HG03159 (cell line): ENCODE measurements around the gene FFAR1.

Experiments used
- ATAC-seq: cut with Tn5 transposase; IDR thresholded peaks from one replicate; pipeline ENCODE4 v1.9.1; 2021; ENCODE audit warnings: mild to moderate bottlenecking, moderate library complexity; ENCODE audit not compliant: unreplicated experiment

The FFAR1 gene

DNA sequence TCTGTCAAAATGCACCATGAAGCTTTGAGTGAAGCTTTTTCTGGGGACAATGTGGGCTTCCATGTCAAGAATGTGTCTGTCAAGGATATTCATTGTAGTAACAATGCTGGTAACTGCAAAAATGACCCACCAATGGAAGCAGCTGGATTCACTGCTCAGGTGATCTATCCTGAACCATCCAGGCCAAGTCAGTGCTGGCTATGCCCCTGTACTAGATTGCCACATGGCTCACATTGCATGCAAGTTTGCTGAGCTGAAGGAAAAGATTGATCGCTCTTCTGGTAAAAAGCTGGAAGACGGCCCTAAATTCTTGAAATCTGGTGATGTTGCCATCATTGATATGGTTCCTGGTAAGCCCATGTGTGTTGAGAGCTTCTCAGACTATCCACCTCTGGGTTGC is 35.8 kb downstream of the FFAR1 start:
- ATAC-seq = no peak

DNA sequence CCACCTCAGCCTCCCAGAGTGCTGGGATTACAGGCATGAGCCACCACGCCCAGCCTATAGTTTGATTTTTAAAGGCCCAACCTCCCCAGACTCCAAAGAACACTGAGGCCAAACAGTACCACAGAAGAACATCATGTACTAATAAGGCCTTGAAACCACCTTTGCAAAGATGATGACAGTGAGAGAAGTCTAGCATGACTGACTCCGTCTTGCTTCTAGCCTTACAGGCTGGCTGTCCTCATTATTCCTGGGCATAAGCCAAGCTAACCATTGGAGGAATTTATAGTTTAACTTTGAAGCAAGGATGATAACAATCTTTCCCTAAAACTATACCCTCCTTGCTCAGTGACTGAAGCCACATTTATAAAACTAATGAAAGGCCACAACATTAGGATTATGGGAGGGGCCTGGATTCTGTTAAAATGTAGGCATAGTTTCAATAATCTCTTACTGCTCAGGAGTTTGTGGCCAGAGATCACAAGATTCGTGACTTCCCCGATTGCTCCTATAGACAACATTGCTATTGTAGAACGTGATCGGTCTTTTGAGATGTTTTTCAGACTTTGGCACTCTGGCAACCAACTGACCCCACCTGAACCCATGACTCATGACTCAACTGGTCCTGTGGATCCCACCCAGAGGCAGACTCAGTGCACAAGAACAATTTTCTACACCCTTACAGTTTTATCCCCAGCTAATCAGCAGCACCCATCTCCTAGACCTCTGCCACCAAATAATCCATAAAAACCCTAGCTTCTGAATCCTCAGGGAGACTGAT is 40.8 kb downstream of the FFAR1 start:
- no peak for ATAC-seq

DNA sequence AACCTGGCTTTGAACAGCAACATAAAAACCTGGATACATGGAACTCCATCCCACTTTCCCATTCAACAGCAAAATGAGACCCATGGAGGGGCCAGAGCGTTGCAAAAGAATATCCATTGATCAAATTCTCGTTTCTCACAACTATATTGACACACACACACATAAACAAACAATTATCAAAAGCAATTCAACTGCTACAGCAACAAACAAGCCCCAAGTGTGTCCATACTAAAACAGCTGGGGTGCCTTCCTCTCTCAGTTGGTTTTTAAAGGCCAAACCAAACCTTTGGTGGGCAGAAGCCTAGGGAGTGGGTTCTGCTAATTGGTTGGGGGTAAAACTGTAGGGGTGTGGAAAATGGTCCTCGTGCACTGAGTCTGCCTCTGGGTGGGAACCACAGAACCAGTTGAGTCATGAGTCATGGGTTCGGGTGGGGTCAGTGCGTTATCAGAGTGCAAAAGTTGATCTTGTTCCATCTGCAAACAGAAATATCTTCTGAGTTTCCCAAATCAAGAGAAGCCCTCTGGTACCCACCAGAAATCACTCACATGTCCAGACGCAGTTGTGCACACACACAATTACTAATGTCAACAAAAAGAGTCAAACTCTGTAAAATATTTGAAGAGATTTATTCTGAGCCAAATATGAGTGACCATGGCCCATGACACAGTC is 41.6 kb downstream of the FFAR1 start:
- no peak for ATAC-seq

DNA sequence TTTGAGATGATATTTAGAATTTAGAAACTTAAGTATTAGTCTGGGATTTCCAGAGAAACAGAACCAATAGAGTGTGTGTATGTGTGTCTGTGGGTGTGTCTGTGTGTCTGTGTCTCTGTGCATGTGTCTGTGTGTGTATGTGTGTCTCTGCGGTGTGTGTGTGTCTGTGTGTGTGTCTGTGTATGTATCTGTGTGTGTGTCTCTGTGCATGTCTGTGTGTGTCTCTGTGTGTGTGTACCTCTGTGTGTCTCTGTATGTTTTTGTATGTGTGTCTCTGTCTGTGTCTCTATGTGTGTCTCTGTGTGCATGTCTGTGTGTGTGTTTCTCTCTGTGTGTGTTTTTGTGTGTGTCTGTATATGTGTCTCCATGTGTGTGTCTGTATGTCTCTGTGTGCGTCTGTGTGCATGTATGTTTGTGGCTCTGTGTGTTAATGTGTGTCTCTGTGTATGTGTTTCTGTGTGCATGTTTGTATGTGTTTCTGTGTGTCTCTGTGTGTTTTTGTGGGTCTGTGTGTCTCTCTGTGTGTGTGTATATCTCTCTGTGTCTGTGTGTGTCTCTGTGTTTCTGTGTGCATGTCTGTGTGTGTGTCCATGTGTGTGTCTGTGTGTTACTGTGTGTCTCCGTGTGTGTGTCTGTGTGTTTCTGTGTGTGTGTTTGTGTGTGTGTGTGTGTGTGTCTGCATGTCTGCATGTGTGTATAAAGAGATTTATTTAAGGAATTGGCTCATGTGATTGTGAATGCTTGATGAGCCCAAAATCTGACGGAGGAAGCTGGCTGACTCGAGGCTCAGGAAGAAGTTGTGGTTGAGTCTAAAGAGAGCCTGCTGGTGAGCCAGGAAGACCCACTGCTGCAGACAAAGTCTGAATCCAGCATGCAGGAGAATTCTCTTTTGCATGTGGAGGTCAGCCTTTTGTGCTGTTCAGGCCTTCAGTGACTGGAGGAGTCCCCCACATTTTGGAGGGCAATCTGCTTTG is 45.3 kb downstream of the FFAR1 start:
- no peak for ATAC-seq

DNA sequence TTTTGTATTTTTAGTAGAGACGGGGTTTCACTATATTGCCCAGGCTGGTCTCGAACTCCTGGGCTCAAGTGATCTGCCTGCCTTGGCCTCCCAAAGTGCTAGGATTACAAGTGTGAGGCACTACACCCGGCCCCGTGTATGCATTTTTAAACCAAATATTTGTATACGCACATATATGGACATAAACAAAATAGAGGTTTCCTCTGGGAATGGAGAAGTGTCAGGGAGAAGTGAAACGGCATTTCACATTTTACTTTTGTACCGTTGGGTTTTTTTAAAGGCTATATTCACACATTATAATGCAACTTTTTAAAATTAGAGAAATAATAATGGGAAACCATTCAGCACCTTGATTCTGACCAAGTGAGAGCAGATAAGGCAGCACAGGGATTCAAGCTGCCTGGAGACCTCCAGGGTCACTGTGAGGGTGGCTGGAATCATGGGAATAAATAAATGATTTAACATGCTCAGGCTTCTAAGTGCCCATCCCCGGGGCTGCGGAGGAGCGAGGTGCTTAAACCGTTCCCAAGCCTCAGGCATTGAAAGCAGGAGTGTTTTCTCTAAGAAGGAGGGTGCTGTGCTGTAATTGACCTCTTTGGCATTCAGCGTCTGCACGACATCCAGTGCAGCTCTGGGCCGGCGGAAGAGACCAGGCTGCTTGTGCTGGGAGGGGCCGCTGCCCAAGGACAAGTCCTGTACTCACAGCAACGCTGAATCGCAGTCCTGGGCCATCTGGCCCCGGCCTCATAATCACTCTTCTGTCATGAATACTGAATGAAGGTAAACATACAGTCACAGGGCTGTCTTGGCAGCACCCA is 47.9 kb downstream of the FFAR1 start:
- ATAC-seq = no peak

DNA sequence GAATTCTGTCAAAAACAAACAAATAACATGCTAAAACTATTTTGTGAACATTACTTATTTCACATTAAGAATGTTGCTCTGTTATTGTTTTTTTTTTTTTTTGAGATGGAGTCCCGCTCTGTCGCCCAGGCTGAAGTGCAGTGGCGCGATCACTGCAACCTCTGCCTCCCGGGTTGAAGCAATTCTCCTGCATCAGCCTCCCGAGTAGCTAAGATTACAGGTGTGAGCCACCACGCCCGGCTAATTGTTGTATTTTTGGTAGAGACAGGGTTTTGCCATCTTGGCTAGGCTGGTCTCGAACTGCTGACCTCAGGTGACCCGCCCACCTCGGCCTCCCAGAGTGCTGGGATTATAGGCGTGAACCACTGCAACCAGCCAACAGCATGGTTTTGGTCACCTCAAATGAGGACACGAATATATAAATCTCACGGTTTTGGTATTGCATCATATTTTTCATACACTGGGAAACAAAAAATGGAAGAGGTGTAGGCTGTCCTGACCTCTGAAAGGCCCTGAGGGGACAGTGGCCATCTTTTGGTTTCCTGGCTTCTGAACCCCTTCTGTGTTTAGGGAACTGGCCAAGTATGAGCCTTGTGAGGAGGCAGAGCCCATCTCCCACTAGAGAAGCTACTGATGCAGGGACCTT is 48.7 kb downstream of the FFAR1 start:
- no peak for ATAC-seq

DNA sequence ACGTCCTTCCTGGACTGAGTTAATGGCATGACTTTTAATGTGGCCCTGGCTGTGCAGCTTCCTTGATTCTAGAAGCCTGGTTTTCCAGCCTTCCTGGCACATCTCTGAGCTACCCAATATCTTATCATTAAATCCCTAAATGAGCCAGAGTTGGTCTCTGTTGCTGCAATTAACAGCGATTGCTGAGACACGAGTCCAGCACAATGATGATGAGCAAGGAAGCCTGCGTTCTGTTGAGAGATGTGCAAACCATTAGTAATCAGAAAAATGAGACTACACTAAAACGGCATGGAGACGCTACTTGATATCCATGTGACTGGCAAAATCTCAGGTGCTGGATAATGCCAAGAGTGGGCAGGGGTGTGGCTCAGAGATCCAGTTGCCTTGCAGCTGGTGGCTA is 49.4 kb downstream of the FFAR1 start:
- no peak for ATAC-seq
